HG02981 (cell line): ENCODE data around the gene ARFRP1.

Source experiments
- ATAC-seq: cut with Tn5 transposase; IDR thresholded peaks from one replicate; pipeline ENCODE4 v1.9.1; 2021; ENCODE audit warnings: mild to moderate bottlenecking, moderate library complexity; ENCODE audit not compliant: unreplicated experiment

The ARFRP1 gene

GRCh38 chr20:63744158-63744557 lies 36.4 kb upstream of the ARFRP1 start:
- ATAC-seq, result no peak

GRCh38 chr20:63743210-63743970 lies 35.6 kb upstream of the ARFRP1 start:
- no peak for ATAC-seq

GRCh38 chr20:63742381-63743024 lies 34.7 kb upstream of the ARFRP1 start:
- ATAC-seq, result no peak

- no peak for ATAC-seq
Observed at GRCh38 chr20:63741676-63742380, 34.1 kb upstream of the ARFRP1 start.

GRCh38 chr20:63741354-63741675 lies 33.5 kb upstream of the ARFRP1 start:
- ATAC-seq, result no peak

GRCh38 chr20:63740627-63741353 lies 33.0 kb upstream of the ARFRP1 start:
- no peak for ATAC-seq

- no peak for ATAC-seq
Observed at GRCh38 chr20:63740070-63740626, 32.4 kb upstream of the ARFRP1 start.

GRCh38 chr20:63739130-63740069 lies 31.6 kb upstream of the ARFRP1 start, which contains the start of gene SLC2A4RG:
SLC2A4RG (plus strand) TSS chr20:63739776; CDS start chr20:63739913, 137 bp downstream.
- peak; percentile 41 for ATAC-seq

GRCh38 chr20:63738687-63739129 lies 30.9 kb upstream of the ARFRP1 start:
- ATAC-seq, result no peak

GRCh38 chr20:63737945-63738686 lies 30.3 kb upstream of the ARFRP1 start:
- no peak for ATAC-seq

GRCh38 chr20:63737695-63737944 lies 29.8 kb upstream of the ARFRP1 start:
- ATAC-seq, result no peak

- ATAC-seq, result no peak
Observed at GRCh38 chr20:63736893-63737694, 29.3 kb upstream of the ARFRP1 start.

- no peak for ATAC-seq
Observed at GRCh38 chr20:63735859-63736718, 28.3 kb upstream of the ARFRP1 start, which contains the start of gene LIME1. LIME1 (plus strand) TSS chr20:63736664; CDS start chr20:63737550, 886 bp downstream.

- no peak for ATAC-seq
Observed at GRCh38 chr20:63734946-63735858, 27.4 kb upstream of the ARFRP1 start.

GRCh38 chr20:63734111-63734945 lies 26.6 kb upstream of the ARFRP1 start:
- ATAC-seq, result no peak
